B cell (primary cell): Measurements from ENCODE around the gene TP53AIP1.

ENCODE experiments used
- EZH2 ChIP-seq: IDR thresholded peaks from 2 replicates; pipeline ENCODE4 v1.6.1; 2012; ENCODE audit warnings: borderline replicate concordance, low read depth, mild to moderate bottlenecking, moderate library complexity, low read length; ENCODE audit not compliant: insufficient read depth, poor library complexity, severe bottlenecking
- TF ChIP-seq, protein P1 (sequence below): fragments of 200-600 bp; IDR thresholded peaks from one replicate; pipeline ENCODE4 v1.8.0; 2022; ENCODE audit warnings: antibody characterized with exemption, mild to moderate bottlenecking

DNA sequence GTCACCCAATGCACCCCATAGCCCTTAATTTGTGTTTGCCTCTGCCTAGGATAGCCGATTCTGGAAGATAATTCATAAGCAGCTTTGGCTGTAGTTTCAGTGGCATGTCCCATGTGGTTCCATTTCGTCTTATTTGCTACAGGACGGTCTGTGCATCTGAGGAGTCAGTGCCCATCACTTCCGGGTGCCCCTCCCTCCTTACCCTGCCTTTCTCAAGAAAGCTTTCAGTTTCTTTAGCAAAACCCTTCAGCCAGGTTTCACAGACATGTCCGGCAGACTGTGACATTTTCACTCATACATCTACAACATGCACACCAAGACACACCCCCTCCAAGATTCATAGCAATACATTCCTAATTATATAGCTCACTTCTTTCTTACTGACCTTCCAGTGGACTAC, 14.3 kb downstream of the TP53AIP1 start:
- TF ChIP-seq, protein P1, sequence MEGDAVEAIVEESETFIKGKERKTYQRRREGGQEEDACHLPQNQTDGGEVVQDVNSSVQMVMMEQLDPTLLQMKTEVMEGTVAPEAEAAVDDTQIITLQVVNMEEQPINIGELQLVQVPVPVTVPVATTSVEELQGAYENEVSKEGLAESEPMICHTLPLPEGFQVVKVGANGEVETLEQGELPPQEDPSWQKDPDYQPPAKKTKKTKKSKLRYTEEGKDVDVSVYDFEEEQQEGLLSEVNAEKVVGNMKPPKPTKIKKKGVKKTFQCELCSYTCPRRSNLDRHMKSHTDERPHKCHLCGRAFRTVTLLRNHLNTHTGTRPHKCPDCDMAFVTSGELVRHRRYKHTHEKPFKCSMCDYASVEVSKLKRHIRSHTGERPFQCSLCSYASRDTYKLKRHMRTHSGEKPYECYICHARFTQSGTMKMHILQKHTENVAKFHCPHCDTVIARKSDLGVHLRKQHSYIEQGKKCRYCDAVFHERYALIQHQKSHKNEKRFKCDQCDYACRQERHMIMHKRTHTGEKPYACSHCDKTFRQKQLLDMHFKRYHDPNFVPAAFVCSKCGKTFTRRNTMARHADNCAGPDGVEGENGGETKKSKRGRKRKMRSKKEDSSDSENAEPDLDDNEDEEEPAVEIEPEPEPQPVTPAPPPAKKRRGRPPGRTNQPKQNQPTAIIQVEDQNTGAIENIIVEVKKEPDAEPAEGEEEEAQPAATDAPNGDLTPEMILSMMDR: no peak
- TF ChIP-seq EZH2: no peak
